Stimulated activated naive CD4-positive, alpha-beta T cell (primary cell): Measurements from ENCODE around the gene SGSH.
"Not testable (repeated sequence)": the region's sequence is repeated elsewhere in the genome, so short reads cannot be mapped to it uniquely, and the experiment has no call there.

Experiments used
- DNase-seq, 6 experiments: peaks; one replicate each; lab custom pipeline; 2025; lab: John Stamatoyannopoulos, UW

SGSH gene

DNA sequence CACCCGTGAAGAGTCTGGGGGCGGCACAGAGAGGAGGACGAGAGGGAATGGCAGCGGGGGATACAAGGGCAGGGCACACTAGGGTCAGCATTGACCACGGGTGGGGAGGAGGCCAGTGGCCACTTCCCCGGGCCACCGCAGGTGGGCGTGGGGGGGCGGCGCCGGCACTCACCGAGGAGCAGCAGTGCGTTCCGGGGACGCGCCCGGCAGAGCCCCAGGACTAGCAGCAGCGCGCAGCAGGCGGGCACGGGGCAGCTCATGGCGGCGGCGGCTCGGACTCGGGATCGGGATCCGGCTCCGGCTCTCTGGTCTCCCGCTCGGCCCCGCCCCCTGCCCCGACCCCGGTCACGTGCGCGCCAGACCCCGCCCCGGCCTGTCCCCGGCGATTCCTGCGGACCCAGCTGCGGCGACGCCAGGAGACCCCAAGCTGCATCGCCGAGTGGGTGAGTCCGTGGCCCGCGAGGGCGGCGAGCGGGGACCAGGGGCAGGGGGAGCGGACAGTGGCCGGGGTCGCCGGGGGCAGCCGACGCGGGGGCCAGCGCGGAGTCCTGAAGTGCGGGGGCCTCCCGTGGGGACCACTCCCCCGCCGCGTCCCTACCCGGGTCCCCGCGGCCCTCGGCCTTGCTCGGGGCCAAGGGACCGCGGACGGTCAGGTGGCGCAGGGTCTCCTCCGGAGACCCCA, at the start of gene SGSH, which contains the start of gene SLC26A11:
Gene SGSH (minus strand): TSS at position 280 of the 682 bp plus-strand sequence. CDS start 20 bp downstream, at position 260.
Gene SLC26A11 (plus strand): TSS at position 374 of the 682 bp plus-strand sequence. CDS start 1,134 bp downstream, outside the sequence.
- DNase-seq, result peak in 5 of 6 experiments; percentile 32 to 65 (median 51)

DNA sequence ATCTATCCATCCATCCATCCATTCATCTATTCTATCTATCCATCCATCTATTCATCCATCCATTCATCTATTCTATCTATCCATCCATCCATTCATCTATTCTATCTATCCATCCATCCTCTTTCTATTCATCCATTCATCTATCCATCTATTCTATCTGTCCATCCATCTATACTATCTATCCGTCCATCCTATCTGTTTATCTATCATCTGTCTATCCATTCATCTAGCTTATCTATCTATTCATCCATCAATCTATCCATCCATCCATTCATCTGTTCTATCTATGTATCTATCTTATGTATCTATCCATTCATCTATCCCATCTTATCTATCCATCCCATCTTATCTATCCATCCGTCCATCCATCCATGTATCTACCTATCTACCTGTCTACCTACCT, 49.3 kb upstream of the SGSH start:
- no peak for DNase-seq

DNA sequence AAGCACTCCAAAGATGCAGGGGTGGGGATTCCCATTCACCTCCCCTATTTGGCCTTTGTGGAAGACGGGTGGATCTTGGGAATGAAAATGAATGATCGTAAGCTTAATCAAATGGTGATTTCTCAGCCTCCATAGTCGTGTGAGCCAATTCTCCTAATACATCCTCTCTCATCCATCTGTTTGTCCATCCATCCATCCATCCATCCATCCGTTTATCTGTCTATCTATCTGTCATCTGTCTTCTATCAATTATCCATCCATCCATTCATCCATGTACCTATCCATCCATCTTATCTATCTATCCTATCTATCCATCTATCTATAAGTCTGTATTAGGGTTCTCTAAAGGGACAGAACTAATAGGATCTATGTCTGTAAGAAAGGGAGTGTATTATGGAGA, 48.3 kb upstream of the SGSH start:
- DNase-seq, result no peak

DNA sequence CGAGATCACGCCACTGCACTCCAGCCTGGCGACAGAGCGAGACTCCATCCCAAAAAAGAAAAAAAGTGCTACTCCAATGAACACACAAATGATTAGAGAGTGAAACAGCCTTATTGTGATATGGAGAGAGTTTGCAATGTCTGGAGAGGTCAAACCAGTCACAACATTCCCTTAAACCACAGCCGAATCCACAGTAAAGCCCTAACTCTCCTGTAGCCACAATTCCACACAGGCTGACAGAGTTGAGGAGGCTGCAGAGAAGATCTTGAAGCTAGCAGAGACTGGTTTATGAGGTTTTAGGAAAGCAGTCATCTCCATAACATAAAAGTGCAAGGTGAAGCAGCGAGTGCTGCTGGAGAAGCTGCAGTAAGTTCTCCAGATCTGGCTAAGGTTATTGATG, 47.3 kb upstream of the SGSH start:
- DNase-seq, result no peak

DNA sequence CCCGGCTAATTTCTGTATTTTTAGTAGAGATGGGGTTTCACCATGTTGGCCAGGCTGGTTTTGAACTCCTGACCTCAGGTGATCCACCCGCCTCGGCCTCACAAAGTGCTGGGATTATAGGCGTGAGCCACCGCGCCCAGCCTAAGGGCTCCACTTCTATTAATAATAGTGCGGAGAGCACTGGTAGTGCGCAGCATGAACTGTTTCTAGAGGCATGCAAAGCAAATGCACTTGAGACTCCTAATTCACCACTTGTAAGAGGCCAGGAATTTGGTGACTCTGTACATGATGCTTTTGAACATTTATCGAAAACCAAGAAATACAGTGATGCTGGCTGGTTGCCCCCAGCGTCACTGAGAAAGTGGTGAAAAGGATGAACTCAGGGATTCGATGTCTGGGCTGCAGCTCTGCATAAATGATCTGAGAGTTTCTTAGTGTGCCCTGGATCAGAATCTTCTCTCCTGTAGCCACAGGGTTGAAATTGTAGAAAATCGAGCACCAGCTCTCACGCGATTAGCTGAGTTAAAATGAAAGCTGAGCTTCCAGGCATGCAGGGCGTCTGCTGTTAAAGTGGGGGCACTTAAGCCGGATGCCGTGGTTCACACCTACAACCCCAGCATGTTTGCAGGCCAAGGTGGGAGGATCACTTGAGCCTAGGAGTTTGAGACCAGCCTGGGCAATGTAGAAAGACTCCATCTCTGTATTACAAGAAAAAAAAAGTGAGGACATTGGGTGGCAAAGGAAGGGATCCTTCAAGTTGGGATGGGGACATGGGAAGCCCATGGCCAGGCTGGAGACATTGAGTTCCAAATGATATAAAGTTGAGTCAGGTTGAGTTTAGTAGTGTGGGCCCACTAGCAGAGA, 45.3 kb upstream of the SGSH start:
- no peak for DNase-seq

DNA sequence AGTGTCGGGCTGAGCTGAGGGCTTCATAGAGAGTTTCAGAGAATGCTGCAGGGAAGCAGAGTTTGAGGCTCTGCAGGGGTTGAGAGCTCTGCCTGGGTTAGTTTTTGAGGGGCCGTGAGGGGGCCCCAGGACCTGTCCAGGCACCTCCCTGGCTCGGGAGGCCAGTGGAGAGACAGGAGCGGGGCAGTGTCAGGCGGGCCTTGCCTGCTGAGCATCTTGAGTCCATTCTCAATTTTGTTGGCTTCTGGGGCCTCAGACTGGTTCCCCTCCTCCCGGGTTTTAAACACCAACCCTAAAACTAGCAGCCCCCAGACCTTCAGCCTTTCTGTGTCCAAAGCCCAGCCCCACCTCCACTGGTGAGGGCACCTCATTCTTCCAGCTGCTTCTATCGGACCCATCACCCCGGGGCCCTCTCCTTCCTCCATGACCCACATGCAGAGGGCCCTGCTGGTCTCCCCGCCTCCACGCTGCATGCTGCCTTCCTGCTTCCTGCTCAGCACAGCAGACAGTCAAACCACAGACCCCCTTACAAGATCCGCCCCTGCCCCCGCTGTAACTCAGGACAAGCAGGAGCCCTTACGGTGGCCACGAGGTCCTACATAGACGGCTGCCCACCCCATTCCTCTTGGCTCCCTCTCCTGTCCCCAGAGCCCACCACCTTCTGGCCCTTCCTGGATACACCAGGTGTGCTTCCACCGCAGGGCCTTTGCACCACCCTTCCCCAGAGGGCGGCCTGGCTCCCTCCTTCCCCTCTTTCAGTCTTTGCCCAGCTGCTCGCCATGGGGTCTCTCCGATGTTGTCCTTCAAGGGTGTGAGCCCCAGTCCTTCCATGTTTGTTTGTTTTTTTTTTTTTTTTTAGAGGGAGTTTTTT, 44.3 kb upstream of the SGSH start:
- DNase-seq, result peak; percentile 8 to 44 (median 20)

DNA sequence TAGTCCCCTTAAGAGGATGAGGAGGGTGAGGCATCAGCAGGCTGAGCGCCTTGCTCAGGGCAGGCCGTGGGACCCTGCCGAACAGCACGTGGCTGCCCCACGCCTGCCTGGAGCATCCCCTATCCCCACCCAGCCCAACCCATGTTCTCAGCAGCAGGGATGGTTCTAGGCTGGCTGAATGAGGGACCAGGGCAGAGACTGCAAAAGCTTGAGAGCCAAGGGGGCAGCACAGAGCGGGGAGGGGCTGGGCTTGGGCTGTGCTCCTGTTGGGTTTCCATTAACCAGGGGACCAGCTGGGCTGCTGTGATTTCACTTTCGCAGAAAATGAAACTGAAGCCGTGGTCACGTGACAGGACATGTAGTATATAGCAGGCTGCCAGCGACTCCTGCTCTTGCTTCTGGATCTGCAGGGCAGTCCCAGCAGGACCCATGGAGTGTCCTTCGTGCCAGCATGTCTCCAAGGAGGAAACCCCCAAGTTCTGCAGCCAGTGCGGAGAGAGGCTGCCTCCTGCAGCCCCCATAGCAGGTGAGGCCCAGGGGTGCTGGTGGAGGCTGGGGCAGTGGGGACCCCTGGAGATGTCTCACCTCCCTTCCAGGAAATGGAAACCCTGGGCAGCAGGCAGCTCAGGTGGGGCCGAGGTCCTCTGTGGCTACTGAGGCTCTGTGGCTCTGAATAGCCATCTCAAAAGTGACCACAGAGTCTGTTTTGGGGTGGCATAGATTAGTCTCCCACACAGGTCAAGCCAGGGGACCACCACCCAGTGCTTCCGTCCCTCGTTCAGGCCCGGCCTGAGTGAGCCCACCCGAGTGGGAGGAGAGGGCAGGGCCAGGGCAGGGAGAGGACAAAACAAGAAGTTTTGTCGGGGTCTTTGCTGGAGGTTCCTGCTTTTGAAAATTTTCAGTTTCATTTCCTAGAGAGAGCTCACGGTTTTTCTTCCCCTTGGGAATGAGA, 43.4 kb upstream of the SGSH start:
- peak; percentile 57 to 85 (median 73) for DNase-seq

DNA sequence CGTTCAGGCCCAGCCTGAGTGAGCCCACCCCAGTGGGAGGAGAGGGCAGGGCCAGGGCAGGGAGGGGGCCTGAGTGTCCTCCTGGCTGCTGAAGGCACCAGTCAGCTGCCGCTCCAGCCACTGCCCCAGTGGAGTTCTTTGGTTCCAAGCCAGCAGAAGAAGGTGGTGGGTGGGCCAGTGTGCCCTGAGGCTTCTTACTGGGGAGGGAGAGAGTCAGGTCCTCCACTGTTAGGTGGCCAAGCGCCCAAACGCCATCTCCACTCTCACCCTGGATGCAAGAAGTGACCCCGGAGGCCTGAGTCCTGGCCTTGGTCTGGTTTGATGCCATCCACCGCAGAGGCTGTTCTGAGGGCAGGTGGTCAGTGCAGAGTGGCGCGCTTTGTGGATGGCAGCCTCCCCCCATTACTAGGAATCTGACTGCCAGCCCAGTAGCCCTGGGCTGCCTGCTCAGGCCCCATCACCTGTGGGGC, 42.7 kb upstream of the SGSH start:
- no peak for DNase-seq

DNA sequence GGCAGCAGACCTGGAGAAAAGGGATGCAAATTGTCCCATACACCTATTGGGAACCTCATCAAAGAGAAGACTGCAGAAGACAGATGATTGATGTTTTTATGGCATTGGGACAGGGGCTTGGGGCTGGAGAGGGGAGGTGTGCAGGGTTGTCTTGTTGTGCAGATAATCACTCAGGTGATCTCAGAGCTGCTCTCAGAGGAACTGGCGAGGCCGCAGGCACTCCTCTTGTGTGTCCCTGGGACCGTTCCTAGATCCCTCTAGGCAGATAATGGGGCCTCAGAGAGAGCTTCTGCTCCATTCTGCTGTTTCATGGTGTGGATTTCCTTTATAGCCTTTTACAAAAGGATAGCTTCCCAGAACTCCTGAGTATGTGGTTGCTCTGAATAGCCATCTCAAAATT, 42.2 kb upstream of the SGSH start:
- DNase-seq, result peak in 2 of 6 experiments; percentile 9 to 10

DNA sequence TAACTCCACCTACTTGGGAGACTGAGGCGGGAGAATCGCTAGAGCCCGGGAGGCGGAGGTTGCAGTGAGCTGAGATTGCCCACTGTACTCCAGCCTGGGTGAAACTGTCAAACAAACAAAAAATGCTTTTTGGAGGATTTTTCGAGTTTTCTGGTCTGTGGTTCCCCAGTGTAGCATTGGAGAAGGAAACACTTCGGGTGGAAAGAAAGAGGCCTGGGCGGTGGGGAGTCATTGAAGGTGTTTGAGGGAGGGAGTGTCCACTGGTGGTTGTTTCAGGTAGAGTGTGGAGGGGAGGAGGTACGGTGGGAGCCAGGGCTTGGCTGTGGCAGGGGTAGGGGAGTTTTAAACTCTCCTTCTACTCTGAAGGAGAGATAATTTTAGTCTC, 41.8 kb upstream of the SGSH start:
- DNase-seq, result peak in 1 of 6 experiments; percentile 22

DNA sequence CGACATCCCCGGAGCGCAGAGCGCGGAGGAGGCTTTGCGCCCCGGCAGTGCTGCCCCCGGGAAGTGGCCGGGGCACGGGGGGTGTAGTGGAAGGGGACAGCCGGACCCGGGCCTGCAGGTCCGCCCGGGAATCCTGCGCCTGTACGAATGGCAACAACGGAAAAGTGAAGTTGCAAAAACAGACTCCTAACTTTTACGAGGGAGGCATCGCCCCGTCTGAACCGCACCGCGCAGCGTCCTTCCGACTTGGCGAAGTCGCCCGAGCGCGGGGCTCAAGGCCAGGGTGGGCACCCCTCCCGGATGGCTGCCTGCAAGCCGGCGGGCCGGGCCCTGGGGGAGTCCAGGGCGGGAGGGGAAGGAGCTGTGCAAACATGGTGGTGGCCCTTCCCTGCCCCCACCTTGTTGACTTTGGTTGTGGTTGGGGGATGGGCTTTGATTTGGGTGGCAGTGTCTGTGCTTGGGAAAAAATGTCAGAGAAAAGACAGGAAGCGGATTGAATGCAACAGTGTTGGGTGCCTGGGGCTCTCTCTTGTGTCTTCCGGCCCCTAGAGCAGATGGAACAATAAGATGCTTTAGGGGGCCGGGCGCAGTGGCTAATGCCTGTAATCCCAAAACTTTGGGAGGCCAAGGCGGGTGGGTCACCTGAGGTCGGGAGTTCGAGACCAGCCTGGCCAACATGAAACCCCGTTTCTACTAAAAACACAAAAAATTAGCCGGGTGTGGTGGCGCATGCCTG, 41.2 kb upstream of the SGSH start:
- peak; percentile 66 to 88 (median 76) for DNase-seq

DNA sequence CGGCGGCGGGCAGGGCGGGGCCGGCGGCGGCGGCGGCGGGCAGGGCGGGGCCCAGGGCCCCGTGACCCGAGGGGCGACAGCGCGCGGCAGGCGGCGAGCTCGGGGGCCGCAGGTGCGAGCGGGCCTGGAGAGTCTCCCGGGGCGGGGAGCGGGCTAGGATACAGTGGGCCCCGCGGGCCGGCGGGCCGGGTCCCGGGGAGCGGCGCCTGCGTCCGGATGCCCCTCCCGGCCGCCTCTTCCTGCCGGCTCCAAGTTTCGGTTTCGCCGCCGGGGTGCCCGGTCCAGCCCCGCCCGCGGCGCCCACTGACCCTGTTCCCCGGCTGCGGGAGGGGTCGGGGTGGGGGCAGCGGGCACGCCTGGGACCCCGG, 40.6 kb upstream of the SGSH start, which contains the start of gene RNF213:
Gene RNF213 (plus strand): TSS at position 62 of the 368 bp plus-strand sequence. CDS start 2,830 bp downstream, outside the sequence.
- peak; percentile 21 to 66 (median 52) for DNase-seq

DNA sequence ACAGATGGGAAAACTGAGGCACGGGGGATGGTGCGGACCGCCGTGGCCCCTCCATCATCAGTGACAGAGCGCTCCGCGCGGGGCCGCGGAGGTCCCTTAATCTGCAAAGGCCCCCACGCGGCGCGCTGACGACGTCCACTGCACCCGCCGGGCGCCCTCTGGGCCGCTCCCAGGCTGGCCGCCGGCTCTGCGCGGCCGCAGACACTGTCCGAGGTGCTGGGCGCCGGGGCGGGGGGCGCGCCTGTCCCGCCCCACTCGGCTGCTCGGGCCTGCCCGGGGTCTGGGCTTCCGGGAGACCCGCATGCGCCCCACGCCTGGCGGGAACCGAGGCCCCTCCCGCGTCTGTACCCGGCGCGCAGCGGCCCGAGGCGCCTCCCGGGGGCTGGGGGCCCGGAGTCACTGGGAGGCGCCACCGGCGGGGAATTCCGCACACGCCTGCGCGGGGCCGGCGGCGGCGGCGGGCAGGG, 40.0 kb upstream of the SGSH start:
- peak; percentile 58 to 82 (median 74) for DNase-seq

DNA sequence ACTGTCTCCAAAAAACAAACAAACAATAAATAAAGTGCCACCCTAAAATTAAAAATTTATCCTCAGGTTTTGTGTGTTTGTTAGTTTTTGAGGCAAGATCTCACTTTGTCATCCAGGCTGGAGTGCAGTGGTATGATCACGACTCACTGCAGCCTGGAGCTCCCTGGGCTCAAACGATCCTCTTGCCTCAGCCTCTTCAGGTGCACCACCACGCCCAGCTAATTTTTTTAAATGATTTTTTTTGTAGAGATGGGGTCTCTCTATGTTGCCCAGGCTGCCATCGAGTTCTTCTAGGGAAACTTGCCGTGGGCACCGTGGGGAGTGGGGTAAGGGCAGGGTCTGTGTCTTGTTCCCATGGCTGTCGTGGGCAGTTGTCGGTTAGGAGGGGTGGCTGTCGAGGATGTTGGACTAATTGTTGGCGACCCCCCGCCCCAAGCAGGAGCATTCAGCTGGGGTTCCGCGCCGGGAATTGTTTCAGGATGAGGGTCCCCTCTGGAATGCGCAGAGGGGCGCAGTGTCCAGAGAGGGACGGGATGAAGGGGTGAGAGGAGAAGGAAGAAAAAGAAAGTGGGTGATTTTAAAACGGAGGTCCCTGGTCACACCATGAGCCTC, 39.4 kb upstream of the SGSH start:
- peak in 2 of 6 experiments; percentile 7 to 42 for DNase-seq

DNA sequence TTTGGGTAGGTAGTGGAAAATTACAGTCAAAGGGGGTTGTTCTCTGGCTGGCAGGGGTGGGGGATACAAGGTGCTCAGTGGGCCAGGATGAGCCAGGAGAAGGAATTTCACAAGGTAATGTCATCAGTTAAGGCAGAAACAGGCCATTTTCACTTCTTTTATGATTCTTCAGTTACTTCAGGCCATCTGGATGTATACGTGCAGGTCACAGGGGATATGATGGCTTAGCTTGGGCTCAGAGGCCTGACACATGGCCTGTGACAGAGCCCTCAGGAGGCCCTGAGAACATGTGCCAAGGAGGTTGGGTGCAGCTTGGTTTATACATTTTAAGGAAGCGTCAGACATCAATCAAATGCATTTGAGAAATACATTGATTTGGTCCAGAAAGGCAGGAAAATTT, 38.2 kb upstream of the SGSH start:
- not testable (repeated sequence) for DNase-seq

DNA sequence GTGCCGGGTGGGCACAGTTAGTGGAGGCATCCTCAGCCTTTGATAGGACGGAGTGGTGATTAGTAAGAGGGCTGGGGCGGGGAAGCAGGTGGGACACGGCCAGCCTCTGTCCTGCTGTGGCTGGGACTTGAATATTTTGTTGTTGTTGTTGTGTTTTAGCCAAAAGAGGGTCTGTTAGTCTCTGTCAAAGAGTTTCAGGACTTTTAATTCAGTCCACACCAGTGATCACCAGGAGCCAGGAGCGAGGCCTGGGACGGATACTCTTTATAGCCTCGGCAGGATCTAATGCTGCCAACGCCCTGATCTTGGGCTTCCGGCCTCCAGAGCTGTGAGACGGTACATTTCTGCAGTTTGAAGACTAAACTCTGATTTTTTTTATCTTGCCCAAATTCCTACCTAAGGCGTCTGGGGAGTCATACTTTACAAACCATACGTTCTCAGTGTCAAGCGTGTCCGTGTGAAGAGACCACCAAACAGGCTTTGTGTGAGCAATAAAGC, 37.6 kb upstream of the SGSH start:
- DNase-seq, result no peak

DNA sequence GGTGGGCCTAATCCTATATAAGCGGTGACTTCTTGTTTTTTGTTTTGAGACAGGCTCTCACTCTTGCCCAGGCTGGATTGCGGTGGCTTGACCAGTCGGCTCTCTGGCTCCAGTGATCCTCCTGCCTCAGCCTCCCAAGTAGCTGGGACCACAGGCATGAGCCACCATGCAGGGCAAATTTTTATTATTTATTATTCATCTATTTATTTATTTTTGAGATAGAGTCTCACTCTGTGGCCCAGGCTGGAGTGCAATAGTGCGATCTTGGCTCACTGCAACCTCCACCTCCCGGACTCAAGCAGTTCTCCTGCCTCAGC, 35.9 kb upstream of the SGSH start:
- no peak for DNase-seq

DNA sequence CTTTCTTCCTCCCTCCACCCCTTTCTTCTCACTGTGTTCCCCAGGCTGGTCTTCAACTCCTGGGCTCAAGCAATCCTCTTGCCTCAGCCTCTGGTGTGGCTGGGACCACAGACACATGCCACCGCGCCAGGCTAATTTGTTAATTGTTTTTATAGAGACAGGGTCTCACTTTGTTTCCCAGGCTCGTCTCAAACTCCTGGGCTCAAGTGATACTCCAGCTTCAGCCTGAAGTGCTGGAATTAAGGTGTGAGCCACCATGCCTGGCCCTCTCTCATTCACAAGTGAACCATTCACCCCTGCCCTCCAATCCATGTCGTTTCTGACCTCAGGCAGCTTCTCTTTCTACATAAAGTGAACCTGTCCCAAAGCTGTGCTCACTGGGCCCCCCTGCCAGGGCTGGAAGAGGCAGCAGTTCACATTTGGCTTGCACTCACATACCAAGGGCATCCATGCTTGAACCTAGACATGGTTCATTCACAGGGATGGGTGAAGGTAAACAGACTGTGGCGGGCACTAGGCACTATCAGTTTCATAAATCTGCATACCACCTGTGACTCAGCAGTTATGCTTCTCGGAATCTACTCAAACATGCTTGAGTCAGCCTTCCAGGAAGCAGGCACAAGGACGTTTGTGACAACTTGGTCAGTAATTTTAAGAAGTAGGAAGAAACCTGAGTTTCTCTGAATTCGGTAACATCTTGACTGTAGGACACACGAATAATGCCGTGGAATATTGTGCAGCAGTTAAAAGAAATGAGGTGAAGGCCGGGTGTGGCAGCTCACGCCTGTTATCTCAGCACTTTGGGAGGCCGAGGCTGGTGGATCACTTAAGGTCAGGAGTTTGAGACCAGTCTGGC, 34.5 kb upstream of the SGSH start:
- DNase-seq, result no peak
